IgD-negative memory B cell (primary cell): ENCODE measurements around the gene KRTAP10-12. TPM values are rescaled to one million over a fixed set of nuclear protein-coding genes. Genes with fewer than 3 reads are reported as not detected.

Source experiments
- H3K27ac Mint-ChIP-seq, 3 donors: one replicate each; pipeline ENCODE4 v1.8.0; 2020 to 2022; ENCODE audit warnings: mild to moderate bottlenecking in 3 of 3, mixed read lengths in 3 of 3, moderate library complexity in 1 of 3
- H3K27me3 Mint-ChIP-seq: one replicate; pipeline ENCODE4 v1.8.0; 2021; ENCODE audit warnings: mixed read lengths
- H3K36me3 Mint-ChIP-seq: one replicate; pipeline ENCODE4 v1.8.0; 2020; ENCODE audit warnings: mild to moderate bottlenecking, mixed read lengths
- H3K4me1 Mint-ChIP-seq, 3 donors: one replicate each; pipeline ENCODE4 v1.8.0; 2020 to 2022; ENCODE audit warnings: mixed read lengths in 3 of 3, mild to moderate bottlenecking in 1 of 3
- H3K4me3 Mint-ChIP-seq, 4 donors: one replicate each; pipeline ENCODE4 v1.8.0; 2020 to 2022; ENCODE audit warnings: mild to moderate bottlenecking in 4 of 4, mixed read lengths in 4 of 4, moderate library complexity in 3 of 4
- H3K9me3 Mint-ChIP-seq, 3 donors: one replicate each; pipeline ENCODE4 v1.8.0; 2020 to 2021; ENCODE audit warnings: mixed read lengths in 3 of 3, mild to moderate bottlenecking in 1 of 3
- polyA plus RNA-seq: library from polyadenylated mRNA; unstranded; fragments of 300-500 nt; fragmentation: Illumina TruSeq; gene quantifications from one replicate; pipeline ENCODE4 v1.2.3, GENCODE V29; 2021

The KRTAP10-12 gene
- polyA plus RNA-seq, 1 donor from 2014 or later, result not detected

DNA sequence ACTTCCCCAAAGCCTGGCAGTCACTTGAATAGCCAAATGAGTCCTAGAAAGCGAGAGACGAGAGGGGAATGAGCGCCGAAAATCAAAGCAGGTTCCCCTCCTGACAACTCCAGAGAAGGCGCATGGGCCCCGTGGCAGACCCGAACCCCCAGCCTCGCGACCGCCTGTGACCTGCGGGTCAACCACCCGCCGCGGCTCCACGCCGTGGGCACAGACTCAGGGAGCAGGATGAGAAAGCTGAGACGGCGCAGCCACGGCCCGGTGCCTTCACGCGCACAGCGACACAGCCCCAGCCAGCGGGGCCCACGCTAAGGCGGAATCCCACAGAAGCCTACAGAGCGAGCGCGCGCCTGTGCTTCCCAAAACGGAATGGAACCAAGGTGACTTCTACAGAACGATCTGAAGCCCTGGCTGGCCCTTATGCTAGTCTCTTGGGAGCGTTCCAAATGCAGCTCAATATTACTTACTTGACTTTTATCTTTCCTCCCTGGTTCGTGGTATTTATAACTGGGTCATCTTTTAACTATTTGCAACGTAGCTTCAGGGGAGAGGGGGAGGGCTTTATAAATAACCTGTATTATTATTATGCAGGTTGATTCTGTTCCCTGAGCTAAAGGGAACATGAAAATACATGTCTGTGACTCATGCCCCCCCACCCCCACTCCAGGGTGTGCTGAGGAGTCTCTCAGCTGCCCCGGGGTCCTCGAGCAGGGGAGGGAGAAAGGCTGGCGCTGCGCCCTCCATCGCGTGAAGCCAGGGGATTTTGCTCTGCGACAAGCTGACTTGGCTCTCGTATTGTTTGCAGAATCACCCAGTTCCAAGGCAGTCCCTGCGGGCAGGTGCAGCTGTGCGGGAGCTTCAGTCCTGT lies 12.7 kb downstream of the KRTAP10-12 start:
- H3K27me3 Mint-ChIP-seq, result peaks cover 57% of the 10 kb centered on the region
- H3K9me3 Mint-ChIP-seq, result peaks cover 0 to 2% (median 2%) of the 10 kb centered on the region in 3 donors
- no peaks in the 10 kb centered on the region for H3K36me3 Mint-ChIP-seq
- peak overlapping the region in 1 of 3 donors; percentile 31 for H3K27ac Mint-ChIP-seq
- peaks cover 0 to 5% (median 5%) of the 10 kb centered on the region in 3 donors for H3K4me1 Mint-ChIP-seq
- H3K4me3 Mint-ChIP-seq, result no peak overlapping the region

DNA sequence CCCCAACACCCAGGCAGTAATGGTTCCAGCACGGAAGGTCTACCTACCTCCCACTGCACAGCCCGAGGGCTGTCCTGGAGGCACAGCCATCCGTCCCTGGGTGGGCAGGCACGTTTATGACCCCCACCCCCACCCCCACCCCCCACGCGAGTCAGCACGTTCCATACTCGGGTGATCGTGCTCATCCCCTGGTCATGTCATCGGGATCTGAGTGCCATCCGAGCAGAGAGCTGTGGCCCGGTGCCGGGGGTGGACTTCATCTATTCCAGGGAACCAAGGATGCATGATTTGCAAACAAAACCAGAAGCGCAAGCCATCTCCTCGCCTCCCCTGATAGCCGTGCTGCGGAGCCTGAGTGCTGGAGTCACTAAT lies 13.3 kb downstream of the KRTAP10-12 start:
- H3K4me1 Mint-ChIP-seq, result peaks cover 0 to 5% (median 5%) of the 10 kb centered on the region in 3 donors
- H3K4me3 Mint-ChIP-seq, result no peak overlapping the region
- no peaks in the 10 kb centered on the region for H3K36me3 Mint-ChIP-seq
- H3K27me3 Mint-ChIP-seq, result peaks cover 58% of the 10 kb centered on the region
- H3K9me3 Mint-ChIP-seq, result peaks cover 0 to 2% (median 0%) of the 10 kb centered on the region in 3 donors
- H3K27ac Mint-ChIP-seq, result no peak overlapping the region

DNA sequence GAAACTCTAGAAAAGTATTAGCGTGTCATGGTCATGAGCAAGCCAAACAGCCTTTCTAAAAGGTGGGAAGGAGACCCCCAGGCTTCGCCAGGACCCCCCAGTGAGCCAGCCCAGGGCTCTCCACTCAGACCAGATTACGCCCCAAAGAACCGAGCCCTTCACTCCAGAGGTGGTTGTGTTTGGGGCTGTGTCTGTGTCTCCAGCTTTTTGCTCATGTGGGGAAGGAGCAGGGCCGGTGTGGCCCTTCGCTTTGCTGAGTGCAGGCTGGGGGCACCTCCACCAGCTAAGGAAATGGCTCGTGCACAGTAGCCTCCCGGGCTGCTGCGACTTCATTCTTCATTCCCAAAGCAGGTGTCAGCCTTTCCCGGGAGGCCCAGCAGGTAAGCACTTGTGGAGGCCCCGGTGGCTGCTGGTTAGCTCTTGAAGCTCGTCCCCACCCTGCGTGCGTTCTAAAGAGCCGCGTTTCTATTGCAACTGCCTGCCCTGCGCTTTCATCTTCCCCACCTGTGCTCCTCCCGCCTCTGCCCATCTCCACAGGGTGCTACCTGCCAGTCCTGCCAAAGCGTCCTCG lies 13.9 kb downstream of the KRTAP10-12 start:
- Mint-ChIP-seq H3K27me3 (peaks cover 56% of the 10 kb centered on the region), H3K4me1 (peaks cover 0 to 5% (median 5%) of the 10 kb centered on the region in 3 donors), H3K36me3 (no peaks in the 10 kb centered on the region), H3K27ac (no peak overlapping the region), H3K4me3 (no peak overlapping the region), H3K9me3 (peaks cover 0 to 2% (median 2%) of the 10 kb centered on the region in 3 donors)

DNA sequence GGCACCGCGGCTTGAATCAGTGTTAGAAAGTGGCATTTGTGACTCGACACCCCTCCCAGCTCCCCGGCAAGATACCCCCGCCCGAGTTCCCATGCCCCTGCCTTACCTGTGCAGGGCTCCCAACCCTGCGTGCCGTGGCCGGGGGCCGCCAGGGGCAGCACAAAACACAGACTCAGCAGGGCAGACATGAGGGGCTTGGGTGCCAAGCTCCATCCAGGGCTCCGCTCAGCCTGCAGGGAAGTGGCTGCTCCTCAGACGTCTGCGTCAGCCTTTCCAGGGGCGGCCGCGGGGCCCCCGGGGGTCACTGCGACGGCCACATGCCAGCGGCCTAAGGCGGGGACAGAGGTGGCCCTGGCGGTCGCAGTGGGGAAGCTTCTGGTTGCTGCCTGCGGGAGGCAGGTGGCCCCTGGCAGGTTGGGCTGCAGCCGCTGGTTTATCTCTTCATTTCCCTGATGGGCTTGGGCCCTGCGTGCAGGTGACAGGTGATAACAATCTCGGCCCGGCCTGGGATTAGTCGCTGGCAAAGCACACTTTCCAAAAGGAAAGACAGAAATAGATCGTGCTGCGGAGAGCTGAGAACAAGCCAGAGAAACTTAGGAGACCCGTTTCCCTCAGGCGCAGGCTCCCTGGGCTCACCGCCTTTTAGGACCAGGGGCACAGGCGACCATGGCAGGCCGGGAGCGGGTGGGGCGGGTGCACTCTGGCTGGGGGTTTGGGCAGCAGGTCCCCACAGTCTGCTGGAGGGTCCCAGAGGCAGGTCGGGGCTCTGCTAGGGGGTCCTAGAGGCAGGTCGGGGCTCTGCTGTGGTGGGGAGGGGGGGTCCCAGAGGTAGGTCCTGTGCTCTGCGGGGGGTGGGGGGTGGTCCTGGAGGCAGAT lies 14.6 kb downstream of the KRTAP10-12 start, which contains the start of gene TSPEAR:
Gene TSPEAR (minus strand): TSS at position 246 of the 876 bp plus-strand sequence. CDS start 58 bp downstream, at position 188.
- Mint-ChIP-seq H3K27me3 (peaks cover 54% of the 10 kb centered on the region), H3K4me1 (peaks cover 0 to 5% (median 5%) of the 10 kb centered on the region in 3 donors), H3K36me3 (no peaks in the 10 kb centered on the region), H3K9me3 (peaks cover 0 to 6% (median 5%) of the 10 kb centered on the region in 3 donors), H3K4me3 (no peak within 1 kb of the TSS), H3K27ac (no peak within 1 kb of the TSS)

DNA sequence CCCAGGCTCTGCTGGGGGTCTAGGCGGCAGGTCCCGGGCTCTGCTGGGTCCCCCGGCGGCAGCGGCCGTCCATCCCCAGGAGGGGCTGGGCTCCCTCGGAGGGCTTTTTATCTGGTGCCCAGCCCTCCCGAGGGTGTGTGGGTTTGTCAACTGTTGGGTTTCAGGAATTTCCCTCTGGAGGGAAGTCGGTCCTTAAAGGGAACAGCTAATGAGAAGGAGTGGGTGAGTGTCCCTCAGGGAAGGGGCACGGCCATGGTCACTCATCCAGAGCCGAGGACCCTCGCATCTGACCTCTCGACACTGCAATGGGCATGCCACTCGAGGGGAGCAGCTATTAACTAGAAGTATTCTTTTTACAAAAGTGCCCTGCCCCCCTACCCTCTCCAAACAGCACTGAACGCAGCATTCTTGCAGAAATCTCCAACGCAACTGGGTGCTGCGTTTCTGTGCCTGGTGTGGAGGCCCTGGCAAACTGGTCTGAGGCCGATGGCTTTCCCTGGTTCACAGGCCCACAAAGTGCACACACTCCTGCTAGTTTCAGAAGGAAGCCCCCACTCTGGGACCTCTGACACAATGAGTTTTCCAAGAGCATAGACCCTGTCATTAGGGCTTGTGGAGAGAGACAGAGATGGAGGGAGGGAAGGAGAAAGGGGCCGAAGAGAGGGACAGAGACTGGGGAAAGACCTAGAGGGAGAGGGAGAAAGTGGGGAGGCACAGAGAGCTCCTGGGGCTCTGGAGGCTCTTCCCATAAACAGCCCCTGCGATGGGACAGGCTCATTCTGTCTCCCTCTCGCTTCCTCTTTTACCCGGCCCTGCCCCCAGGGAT lies 15.4 kb downstream of the KRTAP10-12 start:
- no peak overlapping the region for H3K4me3 Mint-ChIP-seq

DNA sequence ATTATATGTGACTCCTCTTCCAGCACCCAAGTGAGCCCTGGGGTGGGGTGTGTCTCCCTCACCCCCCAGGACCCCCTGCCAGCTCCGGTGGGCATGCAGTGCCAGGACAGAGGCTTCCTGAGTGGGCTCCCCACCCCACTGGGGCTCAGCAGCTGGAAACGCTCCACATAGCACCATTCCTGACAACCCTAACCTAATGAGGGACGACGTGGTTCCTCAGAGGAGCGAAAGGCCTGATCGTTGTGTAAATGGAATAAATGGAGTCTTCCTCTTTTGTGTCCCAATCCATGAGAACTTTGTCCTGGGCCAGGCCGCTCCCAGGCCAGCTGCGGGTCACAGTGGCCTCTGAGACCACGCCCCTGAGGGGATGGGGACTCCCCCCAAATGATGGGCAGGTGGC lies 16.2 kb downstream of the KRTAP10-12 start:
- Mint-ChIP-seq H3K4me3 (no peak overlapping the region), H3K27me3 (peaks cover 50% of the 10 kb centered on the region), H3K4me1 (peaks cover 0 to 5% (median 5%) of the 10 kb centered on the region in 3 donors), H3K9me3 (peaks cover 0 to 6% (median 5%) of the 10 kb centered on the region in 3 donors), H3K27ac (no peak overlapping the region), H3K36me3 (peaks cover under 1% of the 10 kb centered on the region)

More for the DNA sequence above, 15.4 kb downstream of the KRTAP10-12 start:
- Mint-ChIP-seq H3K4me1 (peaks cover 0 to 5% (median 5%) of the 10 kb centered on the region in 3 donors), H3K27ac (no peak overlapping the region), H3K36me3 (no peaks in the 10 kb centered on the region), H3K9me3 (peaks cover 0 to 6% (median 5%) of the 10 kb centered on the region in 3 donors), H3K27me3 (peaks cover 53% of the 10 kb centered on the region)

DNA sequence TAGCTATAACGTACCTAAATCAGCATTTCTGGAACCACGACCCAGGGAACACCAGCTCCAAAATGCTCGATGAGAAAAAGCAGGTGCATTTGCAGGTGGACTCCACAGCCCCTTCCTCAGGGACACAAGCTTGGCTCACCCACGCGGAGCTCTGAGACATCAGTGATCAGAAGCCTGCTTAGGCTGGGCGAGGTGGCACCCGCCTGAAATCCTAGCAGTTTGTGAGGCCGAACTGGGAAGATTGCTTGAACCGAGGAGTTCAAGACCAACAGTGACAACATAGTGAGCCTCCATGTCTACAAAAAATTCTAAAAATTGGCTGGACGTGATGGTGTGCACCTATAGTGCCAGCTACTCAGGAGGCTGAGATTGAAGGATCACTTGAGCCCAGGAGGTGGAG lies 16.9 kb downstream of the KRTAP10-12 start:
- Mint-ChIP-seq H3K9me3 (peaks cover 0 to 6% (median 5%) of the 10 kb centered on the region in 3 donors), H3K27ac (no peak overlapping the region), H3K4me3 (peak overlapping the region in 1 of 4 donors; percentile 27)

DNA sequence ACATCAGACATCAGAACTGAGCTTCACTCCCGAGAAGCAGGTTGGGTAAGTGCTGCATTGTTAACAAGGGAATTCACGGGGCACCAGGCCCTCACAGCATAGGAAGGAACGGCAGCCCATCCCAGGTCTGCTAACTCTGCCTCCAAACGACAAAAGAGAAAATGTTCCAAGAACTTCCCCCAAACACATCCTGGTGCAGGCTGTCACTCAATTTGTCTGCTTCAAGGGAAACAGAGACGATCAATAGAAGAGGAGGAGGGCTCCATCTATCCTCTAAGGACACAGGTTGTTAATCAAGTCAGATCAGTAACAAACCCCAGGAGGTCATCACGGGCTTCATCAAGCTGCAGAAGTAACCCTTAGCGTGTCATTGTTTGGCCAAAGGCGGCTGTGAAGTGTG lies 17.9 kb downstream of the KRTAP10-12 start:
- H3K4me1 Mint-ChIP-seq, result peaks cover 0 to 5% (median 2%) of the 10 kb centered on the region in 3 donors
- peaks cover 1% of the 10 kb centered on the region for H3K36me3 Mint-ChIP-seq
- H3K27ac Mint-ChIP-seq, result no peak overlapping the region
- peaks cover 0 to 6% (median 5%) of the 10 kb centered on the region in 3 donors for H3K9me3 Mint-ChIP-seq
- no peak overlapping the region for H3K4me3 Mint-ChIP-seq
- peaks cover 42% of the 10 kb centered on the region for H3K27me3 Mint-ChIP-seq

More for the DNA sequence above, 16.9 kb downstream of the KRTAP10-12 start:
- Mint-ChIP-seq H3K4me1 (peaks cover 0 to 5% (median 5%) of the 10 kb centered on the region in 3 donors), H3K27me3 (peaks cover 50% of the 10 kb centered on the region), H3K36me3 (peaks cover 1% of the 10 kb centered on the region)

DNA sequence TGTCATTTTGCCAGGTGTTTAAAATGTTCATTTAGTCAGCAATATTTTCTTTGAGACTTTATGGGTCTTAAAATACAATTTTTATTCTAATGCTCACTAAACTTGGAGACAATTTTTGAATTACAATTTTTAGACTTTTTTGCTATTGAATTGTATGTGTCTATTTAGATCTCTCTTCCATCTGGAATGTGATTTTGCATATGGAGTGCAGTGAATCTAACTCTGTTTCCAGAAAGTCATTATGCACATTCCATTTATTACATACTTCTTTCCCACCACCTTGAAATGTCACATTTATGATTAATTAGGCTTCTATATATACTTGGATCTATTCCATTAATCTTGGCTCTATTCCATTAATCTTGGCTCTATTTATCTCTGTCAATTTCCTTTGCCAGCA lies 20.0 kb downstream of the KRTAP10-12 start:
- peaks cover 0 to 5% (median 0%) of the 10 kb centered on the region in 3 donors for H3K4me1 Mint-ChIP-seq
- H3K27me3 Mint-ChIP-seq, result peaks cover 50% of the 10 kb centered on the region
- H3K36me3 Mint-ChIP-seq, result peaks cover 1% of the 10 kb centered on the region
- H3K27ac Mint-ChIP-seq, result no peak overlapping the region
- H3K4me3 Mint-ChIP-seq, result no peak overlapping the region
- H3K9me3 Mint-ChIP-seq, result peaks cover 0 to 6% (median 5%) of the 10 kb centered on the region in 3 donors

DNA sequence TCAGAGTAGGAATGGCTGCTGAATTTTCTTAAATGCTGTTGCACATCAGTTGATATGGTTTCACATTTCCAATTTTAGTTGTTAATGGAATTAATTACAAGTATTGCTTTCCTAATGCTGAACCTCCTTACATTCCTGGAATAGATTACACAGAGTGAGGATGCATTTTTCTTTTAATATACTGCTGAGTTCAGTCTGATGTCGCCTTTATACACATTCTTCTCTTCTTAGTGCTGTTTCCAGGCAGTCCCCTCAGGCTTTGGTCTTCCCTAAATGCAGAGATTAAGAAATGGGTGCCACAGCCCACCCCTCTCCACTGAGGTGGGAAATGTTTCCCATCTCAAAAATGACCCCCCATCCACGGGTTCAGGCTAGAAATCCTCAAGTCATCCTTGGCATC lies 21.1 kb downstream of the KRTAP10-12 start:
- Mint-ChIP-seq H3K27me3 (peaks cover 56% of the 10 kb centered on the region), H3K36me3 (peaks cover 1% of the 10 kb centered on the region), H3K9me3 (peaks cover 0 to 6% (median 5%) of the 10 kb centered on the region in 3 donors), H3K4me3 (no peak overlapping the region), H3K27ac (no peak overlapping the region), H3K4me1 (peaks cover 0 to 4% (median 3%) of the 10 kb centered on the region in 3 donors)

DNA sequence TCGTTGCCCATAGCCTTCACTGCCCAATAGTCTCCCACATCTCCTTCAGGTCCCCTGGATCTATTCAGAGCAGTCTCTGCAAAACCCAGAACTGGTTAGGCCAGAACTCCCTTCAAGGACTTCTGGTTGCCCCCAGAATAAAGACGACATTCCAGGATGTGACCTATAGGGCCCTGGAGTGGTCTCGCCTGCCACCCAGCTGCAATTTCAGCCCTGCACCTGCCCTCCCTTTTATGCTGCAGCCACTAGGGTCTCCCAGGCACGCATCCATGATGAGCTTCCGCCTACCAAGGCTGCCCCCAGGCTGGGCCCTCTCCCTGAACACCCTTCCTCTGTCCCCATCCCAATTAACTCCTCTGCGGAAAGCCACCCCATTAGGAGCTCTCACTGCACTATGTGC lies 21.6 kb downstream of the KRTAP10-12 start:
- H3K4me3 Mint-ChIP-seq, result no peak overlapping the region
- peaks cover 0 to 5% (median 4%) of the 10 kb centered on the region in 3 donors for H3K4me1 Mint-ChIP-seq
- H3K27ac Mint-ChIP-seq, result no peak overlapping the region
- H3K27me3 Mint-ChIP-seq, result peaks cover 55% of the 10 kb centered on the region
- peaks cover 0 to 6% (median 5%) of the 10 kb centered on the region in 3 donors for H3K9me3 Mint-ChIP-seq
- H3K36me3 Mint-ChIP-seq, result peaks cover 1% of the 10 kb centered on the region

DNA sequence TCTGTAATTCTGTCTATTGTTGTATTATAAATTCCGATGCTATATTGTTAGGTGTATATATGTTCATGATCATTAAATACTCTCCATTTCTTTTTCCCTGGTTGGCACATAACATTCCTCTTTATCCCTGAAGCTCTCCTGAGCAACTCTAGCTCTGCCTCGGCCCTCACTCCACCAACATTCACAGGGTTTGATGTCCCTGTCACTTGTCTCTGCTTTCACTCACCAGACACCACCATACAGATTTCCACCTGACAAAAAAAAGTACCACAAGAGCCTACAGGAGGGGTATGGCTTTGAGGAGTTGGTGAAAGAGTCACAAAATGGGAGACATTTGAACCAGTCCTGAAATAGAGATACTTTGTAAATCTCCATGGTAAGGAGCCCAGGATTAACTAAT lies 23.2 kb downstream of the KRTAP10-12 start:
- Mint-ChIP-seq H3K27me3 (peaks cover 53% of the 10 kb centered on the region), H3K9me3 (peaks cover 0 to 6% (median 6%) of the 10 kb centered on the region in 3 donors), H3K27ac (no peak overlapping the region), H3K4me3 (no peak overlapping the region), H3K36me3 (peaks cover 1% of the 10 kb centered on the region), H3K4me1 (peaks cover 0 to 4% (median 3%) of the 10 kb centered on the region in 3 donors)

DNA sequence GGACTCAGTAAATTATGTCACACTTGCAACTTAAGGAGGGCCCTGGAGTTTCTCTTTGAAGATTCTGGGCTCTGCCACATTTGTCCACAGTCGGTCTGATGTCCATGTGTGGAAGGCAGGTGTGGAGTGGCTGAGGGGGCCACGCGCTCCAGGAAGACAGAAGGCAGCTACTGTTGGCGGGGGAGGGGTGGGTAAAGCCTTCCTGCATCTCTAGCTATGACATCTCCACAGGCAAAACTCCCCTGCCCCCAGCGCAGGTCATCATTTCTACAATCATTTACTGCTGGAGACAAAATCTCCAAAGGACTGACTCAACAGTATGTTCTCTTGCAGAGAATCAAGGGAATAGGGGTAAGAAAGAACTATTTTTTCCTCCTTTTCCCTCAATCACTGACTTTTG lies 25.8 kb downstream of the KRTAP10-12 start:
- Mint-ChIP-seq H3K27ac (peak overlapping the region in 1 of 3 donors; percentile 53), H3K4me3 (peak overlapping the region in 2 of 4 donors; percentile 71 to 76), H3K36me3 (peaks cover 1% of the 10 kb centered on the region), H3K27me3 (peaks cover 52% of the 10 kb centered on the region), H3K9me3 (peaks cover 0 to 2% (median 0%) of the 10 kb centered on the region in 3 donors), H3K4me1 (peaks cover 0 to 4% (median 3%) of the 10 kb centered on the region in 3 donors)
